Loucy (cell line): Measurements from ENCODE around the gene AP2B1.

Experiments
- EZH2phosphoT487 ChIP-seq: fragments of 200-600 bp; IDR thresholded peaks from 2 replicates; pipeline ENCODE4 v1.6.1; 2018; ENCODE audit warnings: antibody characterized with exemption, mild to moderate bottlenecking, moderate library complexity, borderline replicate concordance
- TF ChIP-seq, protein P1 (sequence below): fragments of 200-600 bp; sonication (generic); conservative IDR thresholded peaks from 2 replicates; pipeline ENCODE4 v1.5.1; 2014; ENCODE audit warnings: mild to moderate bottlenecking, antibody characterized with exemption, low read length

DNA sequence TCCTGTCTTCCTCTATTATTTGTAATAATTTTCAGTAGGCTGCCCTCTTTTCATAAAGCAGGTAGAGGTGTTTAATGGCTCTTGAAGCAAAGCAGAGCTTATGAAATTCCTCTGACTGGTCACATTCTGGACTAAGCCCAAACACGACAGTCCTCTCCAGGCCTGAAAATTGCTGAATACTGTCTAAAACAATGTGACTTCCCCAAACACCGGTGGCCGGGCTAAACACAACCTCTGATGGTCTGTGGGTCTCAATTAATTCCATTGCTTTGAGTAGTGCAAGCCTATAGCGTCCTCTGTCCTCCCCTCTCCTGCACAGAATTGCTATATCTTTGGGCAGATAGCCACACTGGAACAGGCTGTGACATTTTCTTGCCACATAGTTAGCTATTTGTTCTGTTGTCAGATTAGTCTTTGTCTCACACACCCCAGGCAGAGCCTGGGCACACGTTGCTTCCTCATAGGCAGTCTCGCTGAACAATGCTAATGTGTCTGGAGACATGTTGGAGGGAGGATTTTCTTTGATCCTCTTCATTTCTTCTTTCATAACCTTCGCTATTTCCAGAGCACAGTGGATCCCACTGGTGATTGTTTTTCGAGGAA lies 38.8 kb upstream of the AP2B1 start:
- TF ChIP-seq, protein P1, sequence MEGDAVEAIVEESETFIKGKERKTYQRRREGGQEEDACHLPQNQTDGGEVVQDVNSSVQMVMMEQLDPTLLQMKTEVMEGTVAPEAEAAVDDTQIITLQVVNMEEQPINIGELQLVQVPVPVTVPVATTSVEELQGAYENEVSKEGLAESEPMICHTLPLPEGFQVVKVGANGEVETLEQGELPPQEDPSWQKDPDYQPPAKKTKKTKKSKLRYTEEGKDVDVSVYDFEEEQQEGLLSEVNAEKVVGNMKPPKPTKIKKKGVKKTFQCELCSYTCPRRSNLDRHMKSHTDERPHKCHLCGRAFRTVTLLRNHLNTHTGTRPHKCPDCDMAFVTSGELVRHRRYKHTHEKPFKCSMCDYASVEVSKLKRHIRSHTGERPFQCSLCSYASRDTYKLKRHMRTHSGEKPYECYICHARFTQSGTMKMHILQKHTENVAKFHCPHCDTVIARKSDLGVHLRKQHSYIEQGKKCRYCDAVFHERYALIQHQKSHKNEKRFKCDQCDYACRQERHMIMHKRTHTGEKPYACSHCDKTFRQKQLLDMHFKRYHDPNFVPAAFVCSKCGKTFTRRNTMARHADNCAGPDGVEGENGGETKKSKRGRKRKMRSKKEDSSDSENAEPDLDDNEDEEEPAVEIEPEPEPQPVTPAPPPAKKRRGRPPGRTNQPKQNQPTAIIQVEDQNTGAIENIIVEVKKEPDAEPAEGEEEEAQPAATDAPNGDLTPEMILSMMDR = no peak
- TF ChIP-seq EZH2phosphoT487 = no peak
